NCI-H2081 (cell line): Measurements from ENCODE around the gene JUND.

Experiments used
- DNase-seq, 2 experiments: peaks; one replicate each; lab custom pipeline; 2025; lab: John Stamatoyannopoulos, UW

Gene JUND

GRCh38 chr19:18233224-18233825 is 48.1 kb downstream of the JUND start:
- peak in 1 of 2 experiments; percentile 46 for DNase-seq

GRCh38 chr19:18232540-18233223 is 48.7 kb downstream of the JUND start:
- DNase-seq: peak; percentile 49 to 68

GRCh38 chr19:18231775-18232174 is 49.6 kb downstream of the JUND start:
- no peak for DNase-seq

- no peak for DNase-seq
Measured at GRCh38 chr19:18230941-18231734, 50.3 kb downstream of the JUND start.

- DNase-seq: no peak
Measured at GRCh38 chr19:18229915-18230314, 51.5 kb downstream of the JUND start.
